Amniotic epithelial cell (primary cell): ENCODE results near the gene ASB9.
"Not testable (repeated sequence)": the region's sequence is repeated elsewhere in the genome, so short reads cannot be mapped to it uniquely, and the experiment has no call there.

Source experiments
- DNase-seq: peaks from one replicate; pipeline ENCODE4 v3.0.0-alpha.2; 2010; ENCODE audit warnings: low read depth

ASB9 gene

GRCh38 chrX:15269618-15270521, at the start of gene ASB9:
ASB9 (minus strand) TSS chrX:15270083; CDS start chrX:15269874, 209 bp downstream.
- DNase-seq = peak; percentile 25

GRCh38 chrX:15319075-15319474, 49.2 kb upstream of the ASB9 start:
- no peak for DNase-seq

- DNase-seq = no peak
These were observed 45.6 kb upstream of the ASB9 start, which contains the start of gene ASB11 for GRCh38 chrX:15315509-15315908. ASB11 (minus strand) TSS chrX:15315640; CDS start chrX:15315605, 35 bp downstream.

- DNase-seq = no peak
These were observed 44.6 kb upstream of the ASB9 start for GRCh38 chrX:15314472-15314871.

GRCh38 chrX:15311119-15311518, 41.2 kb upstream of the ASB9 start:
- DNase-seq = no peak

GRCh38 chrX:15310117-15310516, 40.2 kb upstream of the ASB9 start:
- no peak for DNase-seq

- not testable (repeated sequence) for DNase-seq
These were observed 36.0 kb upstream of the ASB9 start for GRCh38 chrX:15305899-15306298.

GRCh38 chrX:15301924-15302323, 32.0 kb upstream of the ASB9 start:
- peak; percentile 64 for DNase-seq

- DNase-seq = peak; percentile 9
These were observed 30.3 kb upstream of the ASB9 start for GRCh38 chrX:15299941-15300851.

- DNase-seq = no peak
These were observed 28.9 kb upstream of the ASB9 start for GRCh38 chrX:15298780-15299179.

- DNase-seq = no peak
These were observed 28.3 kb upstream of the ASB9 start for GRCh38 chrX:15298201-15298600.

GRCh38 chrX:15293451-15293850, 23.6 kb upstream of the ASB9 start:
- peak; percentile 0 for DNase-seq

GRCh38 chrX:15292861-15293260, 23.0 kb upstream of the ASB9 start:
- no peak for DNase-seq

GRCh38 chrX:15277604-15278003, 7.7 kb upstream of the ASB9 start:
- peak; percentile 0 for DNase-seq

GRCh38 chrX:15274946-15275345, 5.1 kb upstream of the ASB9 start:
- no peak for DNase-seq

GRCh38 chrX:15273275-15273674, 3.4 kb upstream of the ASB9 start:
- DNase-seq = not testable (repeated sequence)

GRCh38 chrX:15271757-15272156, 1.9 kb upstream of the ASB9 start:
- DNase-seq = no peak

GRCh38 chrX:15269120-15269519, 763 bp downstream of the ASB9 start:
- DNase-seq = no peak

- DNase-seq = no peak
These were observed 15.0 kb downstream of the ASB9 start for GRCh38 chrX:15254852-15255251.

GRCh38 chrX:15245896-15246295, 24.0 kb downstream of the ASB9 start:
- DNase-seq = peak; percentile 50

- DNase-seq = no peak
These were observed 25.5 kb downstream of the ASB9 start for GRCh38 chrX:15244421-15244820.

- DNase-seq = peak; percentile 49
These were observed 26.9 kb downstream of the ASB9 start for GRCh38 chrX:15242899-15243555.
